Heart left ventricle (tissue), 16 donors: ENCODE results near the gene DAW1. TPM values are rescaled to one million over a fixed set of nuclear protein-coding genes. Genes with fewer than 3 reads are reported as not detected.

Source experiments
- ATAC-seq, 4 donors: fragments of 200-7000 bp; cut with Tn5 transposase; one replicate each; pipeline ENCODE4 v1.9.1; 2020 to 2022; ENCODE audit warnings: moderate library complexity in 4 of 4, mild to moderate bottlenecking in 3 of 4, moderate number of reproducible peaks in 1 of 4
- DNase-seq, 5 donors: peaks; one replicate each; pipeline ENCODE4 v3.0.0-alpha.2; 2020
- H3K27ac ChIP-seq, 12 donors: fragments of 200-600 bp; sonication (generic) in 4 of 12; one replicate each; pipeline versions ENCODE4 v1.5.0 to v1.8.0; 2016 to 2022; ENCODE audit warnings: mild to moderate bottlenecking in 2 of 12
- H3K27me3 ChIP-seq, 9 donors: fragments of 200-600 bp; sonication (generic) in 2 of 9; one replicate each; pipeline versions ENCODE4 v1.5.1 to v1.8.0; 2016 to 2022; ENCODE audit warnings: mild to moderate bottlenecking in 3 of 9
- H3K36me3 ChIP-seq, 9 donors: fragments of 200-600 bp; sonication (generic) in 2 of 9; one replicate each; pipeline versions ENCODE4 v1.5.0 to v1.8.0; 2018 to 2022; ENCODE audit warnings: mild to moderate bottlenecking in 2 of 9
- H3K4me1 ChIP-seq, 12 donors: fragments of 200-600 bp; sonication (generic) in 4 of 12; one replicate each; pipeline versions ENCODE4 v1.5.0 to v1.8.0; 2016 to 2022; ENCODE audit warnings: mild to moderate bottlenecking in 3 of 12
- H3K4me3 ChIP-seq, 12 donors: fragments of 200-600 bp; sonication (generic) in 4 of 12; one replicate each; pipeline versions ENCODE4 v1.5.0 to v1.8.0; 2017 to 2022; ENCODE audit warnings: mild to moderate bottlenecking in 9 of 12, moderate library complexity in 4 of 12
- H3K9me3 ChIP-seq, 12 donors: fragments of 200-600 bp; sonication (generic) in 4 of 12; one replicate each; pipeline versions ENCODE4 v1.5.0 to v1.8.0; 2016 to 2022; ENCODE audit warnings: mild to moderate bottlenecking in 1 of 12
- CTCF ChIP-seq, 12 donors: fragments of 200-600 bp; sonication (generic) in 4 of 12; IDR thresholded peaks; one replicate each; pipeline versions ENCODE4 v1.5.0 to v1.8.0; 2018 to 2022; ENCODE audit warnings: antibody characterized with exemption in 12 of 12, mild to moderate bottlenecking in 5 of 12
- POLR2A ChIP-seq, 2 donors: fragments of 450-650 bp; IDR thresholded peaks; one replicate each; pipeline ENCODE4 v1.6.1; 2017; ENCODE audit warnings: antibody characterized with exemption in 2 of 2, mild to moderate bottlenecking in 2 of 2, moderate library complexity in 2 of 2
- WGBS, 4 donors: extraction: QIAGEN DNeasy Blood & Tissue Kit in 2 of 4; methylation state at CpG; one replicate each; pipeline versions ENCODE4 v1.1.5 to v1.1.7; 2013 to 2018; 5-methylcytosine and 5-hydroxymethylcytosine counted together
- intact Hi-C, 10 donors: fragments of 100-400 bp; cut with DNase I; formaldehyde crosslinking; loops; one replicate each; pipeline versions ENCODE4 v1.11.1 to v1.14.2; 2022
- polyA plus RNA-seq, 2 donors: library from polyadenylated mRNA; stranded (reverse); fragments of 200-250 nt; gene quantifications; one replicate each; pipeline ENCODE4 v1.2.3, GENCODE V29; 2013
- total RNA-seq, 9 donors: library from RNA; depleted of rRNA in 2 of 9; stranded (reverse); fragments of >200 nt in 2 of 9; fragmentation: NEBNext Ultra II Directional in 3 of 9; extraction: Animal tissue kit (Norgen Biotek cat#: 25700) in 3 of 9; gene quantifications; one replicate each; pipeline versions ENCODE4 v1.1.0 to v1.2.4, GENCODE V29; 2016 to 2023
- donor health status: ischemic (EF 13 %, LVEDD 7.1; RV severe dilation, severe dysfunction).
- donor health status: healthy with polysubstance abuse.
- donor health status: DM: no; HTN: yes; CAD: no.
- donor health status: DM: no; HTN: no; CAD: no.
- donor health status: ischemic (EF 25% LVEDD 6.9; RV normal size, moderate dysfunction).
- donor health status: ischemic (EF 25% LVEDD 5.7; RV mildly dilated, moderate dysfunction).
- donor health status: healthy.
- donor health status: DM: yes; HTN: yes; CAD: no.
- donor health status: ischemic (EF 35%, LVEDD 5.7; RV mildly dilated, moderate dysfunction).
- donor health status: nonischemic (EF 11% LVEDD 7.7; RV severe dilation, severe dysfunction).
- donor health status: DM: yes; HTN: yes; CAD: no.
- donor health status: PGD.
- donor health status: ischemic (EF 29% LVEDD 5.4; RV normal size, mild dysfunction).
- donor health status: nonischemic (EF 23%, LVEDD 6.1; RV moderate dilation, normal function).

Gene DAW1
- total and polyA plus RNA-seq, 11 donors: 0.20 to 1.3 (median 0.47) TPM; not detected in 6

GRCh38 chr2:227861011-227861410 is 10.4 kb upstream of the DAW1 start:
- 44 to 55% (median 51%) methylated on average over 2 of the region's 2 CpGs for WGBS, 4 donors

GRCh38 chr2:227862227-227862740 is 9.1 kb upstream of the DAW1 start:
- intact Hi-C loops: loop anchor here in 1 of 10 donors (10.0 kb wide), 1 partner anchor 457 kb away; no protein-coding TSS in a partner anchor
- H3K27ac ChIP-seq: no peak overlapping the region
- no peak for ATAC-seq

More at GRCh38 chr2:227861011-227861410, 10.4 kb upstream of the DAW1 start:
- Histone ChIP-seq H3K4me1 (peaks cover 0 to 22% (median 0%) of the 10 kb centered on the region in 12 donors), H3K9me3 (no peaks in the 10 kb centered on the region), H3K36me3 (no peaks in the 10 kb centered on the region), H3K27me3 (peaks cover 0 to 2% (median 0%) of the 10 kb centered on the region in 9 donors), H3K4me3 (no peak overlapping the region), H3K27ac (no peak overlapping the region)
- intact Hi-C loops: loop anchor here in 1 of 10 donors (10.0 kb wide), 1 partner anchor 456 kb away; no protein-coding TSS in a partner anchor
- TF ChIP-seq POLR2A (IDR thresholded peaks at IDR 0.05) (no peak), CTCF (IDR thresholded peaks at IDR 0.05) (no peak)
- DNase-seq (no peak), ATAC-seq (no peak)

GRCh38 chr2:227862741-227863588 is 8.5 kb upstream of the DAW1 start:
- Histone ChIP-seq H3K4me3 (no peak overlapping the region), H3K27me3 (peaks cover 0 to 5% (median 0%) of the 10 kb centered on the region in 9 donors), H3K36me3 (no peaks in the 10 kb centered on the region), H3K9me3 (no peaks in the 10 kb centered on the region), H3K27ac (peak overlapping the region in 2 of 12 donors; percentile 10 to 60), H3K4me1 (peaks cover 0 to 22% (median 0%) of the 10 kb centered on the region in 12 donors)
- ATAC-seq: peak in 2 of 4 donors; percentile 68 to 75
- WGBS, 4 donors: 62 to 72% (median 70%) methylated on average over 7 of the region's 7 CpGs
- TF ChIP-seq POLR2A (IDR thresholded peaks at IDR 0.05) (no peak), CTCF (IDR thresholded peaks at IDR 0.05) (no peak)
- intact Hi-C loops: loop anchor here in 1 of 10 donors (10.0 kb wide), 1 partner anchor 458 kb away; no protein-coding TSS in a partner anchor
- peak in 1 of 5 donors; percentile 44 for DNase-seq

More at GRCh38 chr2:227862227-227862740, 9.1 kb upstream of the DAW1 start:
- Histone ChIP-seq H3K4me3 (no peak overlapping the region), H3K27me3 (peaks cover 0 to 3% (median 0%) of the 10 kb centered on the region in 9 donors), H3K36me3 (no peaks in the 10 kb centered on the region), H3K9me3 (no peaks in the 10 kb centered on the region), H3K4me1 (peaks cover 0 to 22% (median 0%) of the 10 kb centered on the region in 12 donors)
- DNase-seq: no peak
- WGBS, 4 donors: 39 to 51% (median 45%) methylated on average over 8 of the region's 8 CpGs
- TF ChIP-seq POLR2A (IDR thresholded peaks at IDR 0.05) (no peak), CTCF (IDR thresholded peaks at IDR 0.05) (peak in 11 of 12 donors; percentile 30 to 70 (median 54))
